GM12878 (cell line): ENCODE data around the gene B3GALNT2. TPM values are rescaled to one million over a fixed set of nuclear protein-coding genes. Genes with fewer than 3 reads are reported as not detected.

Source experiments
- ATAC-seq: fragments of 200-7000 bp; cut with Tn5 transposase; 3 replicates; pipeline ENCODE4 v1.9.1; 2020; ENCODE audit warnings: mild to moderate bottlenecking, moderate library complexity
- BruUV-seq: library from RNA; stranded (reverse); fragments of 400-500 nt; replicated peaks from 2 replicates; lab custom pipeline; 2021; lab: Mats Ljungman, UMichigan
- CTCF ChIA-PET: fragments of 300-600 bp; sonication (Branson Sonifier 250); formaldehyde crosslinking; extraction: SDS; loops from one replicate; lab custom pipeline; 2021; ENCODE audit warnings: inconsistent platforms; lab: Yijun Ruan, JAX
- POLR2A ChIA-PET: fragments of 350-600 bp; formaldehyde crosslinking; extraction: SDS; loops from one replicate; lab custom pipeline; 2021; ENCODE audit warnings: inconsistent platforms; lab: Charles Lee
- RAD21 ChIA-PET: fragments of 300-600 bp; sonication (Branson Sonifier 250); formaldehyde crosslinking; loops from one replicate; lab custom pipeline; 2023; ENCODE audit warnings: antibody characterized with exemption; ENCODE audit not compliant: unreplicated experiment; lab: Charles Lee
- SMC1A ChIA-PET: fragments of 300-600 bp; sonication (Branson Sonifier 250); formaldehyde crosslinking; loops from one replicate; lab custom pipeline; 2023; ENCODE audit not compliant: unreplicated experiment, uncharacterized antibody; lab: Charles Lee
- DNase-seq: peaks from one replicate; pipeline ENCODE4 v3.0.0-alpha.2; 2011; ENCODE audit warnings: low read depth, low spot score
- FAIRE-seq: peaks from 3 replicates; lab custom pipeline; 2011; peaks lifted over from hg19 to GRCh38; lab: Jason Lieb, UNC
- H2AFZ ChIP-seq: 2 replicates; pipeline ENCODE4 v1.6.0; 2011; ENCODE audit warnings: low read depth, low read length, control low read depth; ENCODE audit not compliant: control insufficient read depth
- H3K27ac ChIP-seq: 2 replicates; pipeline ENCODE4 v1.5.1; 2011; ENCODE audit warnings: control low read depth; ENCODE audit not compliant: control insufficient read depth, insufficient read depth
- H3K27me3 ChIP-seq, 2 experiments: replicated peaks in 1 of 2; 2 replicates each; pipeline versions ENCODE4 v1.6.0 to v1.6.1; 2011; ENCODE audit warnings: low read length in 1 of 2; ENCODE audit not compliant: control insufficient read depth in 2 of 2, insufficient read depth in 2 of 2
- H3K36me3 ChIP-seq, 2 experiments: 2 replicates each; pipeline ENCODE4 v1.5.1; 2011; ENCODE audit warnings: low read length in 1 of 2; ENCODE audit not compliant: control insufficient read depth in 2 of 2, insufficient read depth in 2 of 2
- H3K4me1 ChIP-seq: 2 replicates; pipeline ENCODE4 v1.6.1; 2011; ENCODE audit warnings: mild to moderate bottlenecking, low read length, moderate library complexity, mixed read lengths; ENCODE audit not compliant: control insufficient read depth, insufficient read depth
- H3K4me2 ChIP-seq: 2 replicates; pipeline ENCODE4 v1.6.0; 2011; ENCODE audit warnings: control low read depth; ENCODE audit not compliant: control insufficient read depth, insufficient read depth
- H3K4me3 ChIP-seq: fragments of 200-600 bp; sonication (generic); 2 replicates; pipeline ENCODE4 v1.5.1; 2016
- H3K79me2 ChIP-seq: 2 replicates; pipeline ENCODE4 v1.6.0; 2011; ENCODE audit warnings: low read length; ENCODE audit not compliant: control insufficient read depth, insufficient read depth
- H3K9ac ChIP-seq: 2 replicates; pipeline ENCODE4 v1.8.0; 2011; ENCODE audit warnings: low read length, control low read depth, mixed read lengths; ENCODE audit not compliant: control insufficient read depth, insufficient read depth
- H3K9me3 ChIP-seq: replicated peaks from 3 replicates; pipeline ENCODE4 v1.5.1; 2011; ENCODE audit warnings: mild to moderate bottlenecking, low read length; ENCODE audit not compliant: control insufficient read depth, insufficient read depth
- H4K20me1 ChIP-seq: 2 replicates; pipeline ENCODE4 v1.6.0; 2011; ENCODE audit not compliant: control insufficient read depth, insufficient read depth
- ASH2L ChIP-seq: fragments of 300-600, 200-600 bp; sonication (generic); IDR thresholded peaks from 2 replicates; pipeline ENCODE4 v1.6.1; 2017; ENCODE audit warnings: low read depth, mild to moderate bottlenecking, borderline replicate concordance
- ATF7 ChIP-seq: fragments of 450-650 bp; IDR thresholded peaks from 2 replicates; pipeline ENCODE4 v1.6.1; 2016; ENCODE audit warnings: low read depth, mild to moderate bottlenecking
- BACH1 ChIP-seq: fragments of 450-650 bp; IDR thresholded peaks from 2 replicates; pipeline ENCODE4 v1.6.1; 2017; ENCODE audit warnings: mild to moderate bottlenecking, borderline replicate concordance
- BRCA1 ChIP-seq: IDR thresholded peaks from 2 replicates; pipeline ENCODE4 v1.6.1; 2011; ENCODE audit warnings: low read depth, low read length, improper control_type of control experiment
- CREM ChIP-seq: IDR thresholded peaks from 2 replicates; pipeline ENCODE4 v1.6.1; 2014; ENCODE audit warnings: antibody characterized with exemption, low read depth
- E2F4 ChIP-seq: IDR thresholded peaks from 2 replicates; pipeline ENCODE4 v1.6.1; 2012; ENCODE audit warnings: low read depth, low read length, improper control_type of control experiment
- E2F8 ChIP-seq: fragments of 450-650 bp; IDR thresholded peaks from 2 replicates; pipeline ENCODE4 v1.6.1; 2018; ENCODE audit warnings: mild to moderate bottlenecking, low read depth, moderate library complexity; ENCODE audit not compliant: partially characterized antibody
- E4F1 ChIP-seq: fragments of 450-650 bp; IDR thresholded peaks from 2 replicates; pipeline ENCODE4 v1.6.1; 2018; ENCODE audit warnings: borderline replicate concordance, mild to moderate bottlenecking; ENCODE audit not compliant: partially characterized antibody
- EP300 ChIP-seq, 2 experiments: fragments of 150-350 bp in 1 of 2; IDR thresholded peaks; 2 replicates each; pipeline ENCODE4 v1.6.1; 2011 to 2012; ENCODE audit warnings: low read depth in 2 of 2, low read length in 2 of 2, borderline replicate concordance in 1 of 2, improper control_type of control experiment in 1 of 2, inconsistent platforms in 1 of 2; ENCODE audit not compliant: control insufficient read depth in 1 of 2
- KAT2A ChIP-seq: conservative IDR thresholded peaks from 2 replicates; pipeline ENCODE4 v1.6.1; 2011; ENCODE audit warnings: low read depth, low read length; ENCODE audit not compliant: control insufficient read depth
- NFIC ChIP-seq: IDR thresholded peaks from 2 replicates; pipeline ENCODE4 v1.6.1; 2012; ENCODE audit warnings: low read depth, mild to moderate bottlenecking, inconsistent platforms, low read length, moderate library complexity
- NRF1 ChIP-seq: conservative IDR thresholded peaks from 2 replicates; pipeline ENCODE4 v1.6.1; 2011; ENCODE audit warnings: mild to moderate bottlenecking, low read depth, low read length, improper control_type of control experiment
- PAX8 ChIP-seq: fragments of 450-650 bp; IDR thresholded peaks from 2 replicates; pipeline ENCODE4 v1.6.1; 2017; ENCODE audit warnings: mild to moderate bottlenecking, moderate library complexity
- SIX5 ChIP-seq: IDR thresholded peaks from 2 replicates; pipeline ENCODE4 v1.6.1; 2011; ENCODE audit warnings: mild to moderate bottlenecking, low read depth, low read length, moderate library complexity; ENCODE audit not compliant: severe bottlenecking
- SUZ12 ChIP-seq: fragments of 200-600 bp; sonication (generic); IDR thresholded peaks from one replicate; pipeline ENCODE4 v1.6.1; 2018; ENCODE audit warnings: antibody characterized with exemption, mild to moderate bottlenecking; ENCODE audit not compliant: unreplicated experiment
- YY1 ChIP-seq: IDR thresholded peaks from 2 replicates; pipeline ENCODE4 v1.6.1; 2011; ENCODE audit warnings: low read depth, mild to moderate bottlenecking, low read length
- ZNF217 ChIP-seq: fragments of 450-650 bp; IDR thresholded peaks from 2 replicates; pipeline ENCODE4 v1.6.1; 2017; ENCODE audit warnings: antibody characterized with exemption, mild to moderate bottlenecking
- WGBS: methylation state at CpG from one replicate; pipeline ENCODE4 v1.1.6; 2016; ENCODE audit warnings: low lambda C conversion rate; ENCODE audit not compliant: insufficient replicate concordance, insufficient coverage; ENCODE audit errors: missing lambda C conversion rate; 5-methylcytosine and 5-hydroxymethylcytosine counted together
- in situ Hi-C: fragments of 300-500 bp; cut with MboI; formaldehyde crosslinking; loops from 9 replicates; pipeline ENCODE4 v1.14.3; 2018; ENCODE audit warnings: mixed read lengths
- intact Hi-C: fragments of 100-400 bp; cut with micrococcal nuclease; formaldehyde crosslinking; loops from one replicate; pipeline ENCODE4 v1.14.2; 2022; ENCODE audit not compliant: unreplicated experiment
- polyA plus RNA-seq, 11 experiments: library from polyadenylated mRNA; depleted of rRNA in 4 of 11; unstranded in 6 of 11; stranded (reverse) in 5 of 11; fragments of >200 nt; fragmentation: Nextera tagmentation in 4 of 11; fragmentation: Illumina TruSeq in 1 of 11; extraction: Ambion mirVana in 4 of 11; extraction: Trizol in 1 of 11; gene quantifications; 1 replicate in 1 of 11; 2 replicates in 10 of 11; pipeline versions ENCODE4 v1.2.1 to v1.2.3, GENCODE V29; 2011 to 2016; ENCODE audit warnings: inconsistent platforms in 2 of 11, missing spikeins in 2 of 11, low read depth in 1 of 11
- total RNA-seq, 4 experiments: library from RNA; depleted of rRNA in 3 of 4; stranded (reverse); fragments of >200 nt in 3 of 4; fragmentation: Illumina TruSeq in 1 of 4; extraction: Trizol in 1 of 4; gene quantifications; 2 replicates each; pipeline versions ENCODE4 v1.2.1 to v1.2.3, GENCODE V29; 2013 to 2021

B3GALNT2 gene
- total and polyA plus RNA-seq, 10 of the 15 experiments (the other 5 are each of a cell fraction or from before 2014, with no cell fraction given) = 0.77 to 19.7 (median 12.7) TPM

GRCh38 chr1:235532360-235532759 lies 28.1 kb upstream of the B3GALNT2 start (continued):
- TF ChIP-seq KAT2A (no peak), NRF1 (no peak), CREM (no peak), ASH2L (no peak), SIX5 (no peak), EP300 (IDR thresholded peaks at IDR 0.05; ENCODE audit: borderline replicate concordance in 1 of 2, control insufficient read depth in 1 of 2, low read depth in 2 of 2, low read length in 2 of 2) (no peak), ZNF217 (no peak)

- ChIA-PET CTCF (interaction anchor here (0.6 to 2.2 kb wide), 8 partner anchors 12 to 445 kb away, joined by 3 to 10 read pairs (median 4); no protein-coding TSS in a partner anchor), RAD21 (interaction anchor here (1.4 kb wide), 1 partner anchor 315 kb away, joined by 3 read pairs; no protein-coding TSS in a partner anchor), SMC1A (interaction anchor here (0.6 to 1.8 kb wide), 4 partner anchors 184 to 445 kb away, joined by 3 to 4 read pairs (median 3); no protein-coding TSS in a partner anchor), POLR2A (no interaction called here)
- WGBS = 47% methylated on average over 4 of the region's 4 CpGs
- no peak overlapping the region for H3K9ac ChIP-seq
- no peaks in the 10 kb centered on the region for H3K79me2 ChIP-seq
- no peaks in the 10 kb centered on the region for H4K20me1 ChIP-seq
- H3K36me3 ChIP-seq = no peaks in the 10 kb centered on the region
- BruUV-seq = no TSS peak
- no peak overlapping the region for H3K4me2 ChIP-seq
- no peak overlapping the region for H3K27ac ChIP-seq
- intact Hi-C loops (no loop called here), in situ Hi-C loops (no loop called here)
- FAIRE-seq (no peak), DNase-seq (no peak), ATAC-seq (no peak)
- no peak overlapping the region for H2AFZ ChIP-seq
- no peaks in the 10 kb centered on the region for H3K4me1 ChIP-seq
- H3K4me3 ChIP-seq = no peak overlapping the region
- H3K27me3 ChIP-seq = 0 out of 4 replicates have a peak, but pooled peaks cover 0 to 3% of the 10 kb centered on the region in 2 experiments
- H3K9me3 ChIP-seq = no peaks in the 10 kb centered on the region
- TF ChIP-seq E2F8 = no peak
- TF ChIP-seq BACH1 = no peak
- no peak for TF ChIP-seq E4F1
- no peak for TF ChIP-seq PAX8
- no peak for TF ChIP-seq ATF7
- TF ChIP-seq YY1 = no peak
- no peak for TF ChIP-seq NFIC
- TF ChIP-seq E2F4 = no peak
- no peak for TF ChIP-seq SUZ12
- TF ChIP-seq BRCA1 = no peak
These were observed 23.1 kb upstream of the B3GALNT2 start for GRCh38 chr1:235527196-235527814.
